ENCODE results near the gene PRLHR.

PRLHR gene

DNA sequence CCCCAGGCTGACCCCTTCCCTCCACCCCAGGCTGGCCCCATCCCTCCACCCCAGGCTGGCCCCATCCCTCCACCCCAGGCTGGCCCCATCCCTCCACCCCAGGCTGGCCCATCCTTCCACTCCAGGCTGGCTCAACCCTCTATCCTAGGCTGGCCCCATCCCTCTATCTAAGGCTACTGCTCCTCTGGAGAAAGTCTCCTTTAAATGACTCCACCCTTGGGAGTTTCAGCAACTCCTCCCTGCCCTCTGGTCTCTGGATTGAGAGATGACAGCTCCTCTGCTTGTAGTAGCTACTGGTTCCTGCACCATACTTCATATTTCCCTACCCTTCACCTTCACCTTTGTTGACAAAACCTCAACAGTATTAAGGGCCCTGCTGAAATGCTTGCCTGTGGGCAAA, 8.5 kb downstream of the PRLHR start:
- no peak for DNase-seq

GRCh38 chr10:118585794-118586193, 9.7 kb downstream of the PRLHR start:
- DNase-seq, result no peak

DNA sequence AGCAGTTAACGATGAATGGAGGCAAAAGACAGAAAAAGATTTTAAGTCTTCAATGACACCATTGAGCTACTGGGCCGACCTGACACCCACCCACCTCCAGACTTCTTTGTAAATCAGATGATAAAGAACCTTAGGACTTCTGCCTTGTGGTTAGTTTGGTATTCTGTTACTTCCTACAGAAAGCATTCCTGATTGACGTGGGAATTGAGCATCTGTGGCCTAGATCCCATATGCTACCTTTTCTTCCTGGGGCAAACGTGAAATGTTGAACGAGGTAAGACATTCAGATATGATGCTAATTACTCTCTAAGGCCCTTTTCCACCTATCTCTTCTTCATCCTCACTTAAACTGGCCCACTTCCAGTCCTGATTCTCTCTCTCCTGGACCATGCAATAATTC, 10.2 kb downstream of the PRLHR start:
- no peak for DNase-seq

- DNase-seq, result no peak
Measured at GRCh38 chr10:118584181-118584954, 11.1 kb downstream of the PRLHR start.

DNA sequence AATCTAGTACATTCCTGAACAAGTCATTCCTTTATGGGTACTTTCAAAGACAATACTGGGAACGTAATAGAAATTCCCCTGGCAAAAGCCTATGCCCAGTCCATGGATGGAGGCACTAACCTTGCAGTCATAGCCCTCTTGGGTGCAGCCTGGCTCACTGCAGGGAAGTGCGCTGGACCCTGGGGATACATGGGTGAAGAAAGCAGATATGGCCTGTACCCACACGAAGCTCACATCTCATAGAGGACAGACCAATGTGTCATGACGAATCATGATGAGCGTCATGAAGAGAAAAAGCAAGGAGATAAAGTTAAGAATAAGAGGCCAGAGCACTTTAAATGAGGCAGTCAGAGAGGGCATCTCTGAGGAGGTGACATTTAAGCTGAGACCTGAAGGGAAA, 11.8 kb downstream of the PRLHR start:
- DNase-seq, result no peak

GRCh38 chr10:118582511-118582910, 12.9 kb downstream of the PRLHR start:
- no peak for DNase-seq

- DNase-seq, result no peak
Measured at GRCh38 chr10:118581340-118581739, 14.1 kb downstream of the PRLHR start.

DNA sequence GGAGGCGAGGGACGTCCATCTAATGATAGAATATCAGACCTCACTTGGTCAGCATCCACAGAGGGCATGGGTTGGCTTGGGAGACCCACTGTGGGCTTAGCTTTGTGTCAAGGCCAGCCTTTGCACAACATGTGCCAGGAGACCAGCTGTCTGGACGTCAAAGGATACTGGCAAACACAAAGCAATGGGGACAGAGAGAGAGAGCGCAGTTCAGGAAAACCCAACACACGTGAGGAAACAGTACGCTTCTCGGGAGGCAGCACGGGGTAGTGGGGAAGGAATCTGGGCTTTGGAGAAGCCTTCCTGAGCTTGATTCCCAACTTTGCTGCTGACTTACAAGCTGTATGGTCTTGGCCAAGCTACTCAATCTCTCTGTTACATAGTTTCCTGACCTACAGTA, 14.7 kb downstream of the PRLHR start:
- no peak for DNase-seq

DNA sequence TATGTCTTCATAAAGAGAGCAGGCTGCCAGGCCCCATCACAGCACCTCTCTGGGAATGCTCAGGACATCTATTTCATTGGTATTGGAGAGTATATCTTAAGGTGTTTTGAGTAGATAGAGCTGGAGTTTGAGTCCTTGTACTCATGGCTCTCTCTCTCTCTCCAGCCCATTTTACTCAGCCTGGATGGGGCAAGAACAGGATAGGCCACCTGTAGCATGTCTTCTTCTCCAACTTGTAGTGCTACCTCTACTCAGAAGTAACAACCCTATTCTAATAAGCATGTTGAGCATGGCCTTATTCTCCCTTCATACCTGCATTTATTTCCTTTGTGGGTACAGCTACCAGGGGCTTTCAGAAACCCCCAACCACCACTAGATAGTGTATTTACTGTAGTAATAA, 21.9 kb downstream of the PRLHR start:
- no peak for DNase-seq

GRCh38 chr10:118572256-118573041, 23.0 kb downstream of the PRLHR start:
- no peak for DNase-seq

- no peak for DNase-seq
Measured at GRCh38 chr10:118571123-118571522, 24.3 kb downstream of the PRLHR start.

- no peak for DNase-seq
Measured at GRCh38 chr10:118570591-118570990, 24.9 kb downstream of the PRLHR start.

DNA sequence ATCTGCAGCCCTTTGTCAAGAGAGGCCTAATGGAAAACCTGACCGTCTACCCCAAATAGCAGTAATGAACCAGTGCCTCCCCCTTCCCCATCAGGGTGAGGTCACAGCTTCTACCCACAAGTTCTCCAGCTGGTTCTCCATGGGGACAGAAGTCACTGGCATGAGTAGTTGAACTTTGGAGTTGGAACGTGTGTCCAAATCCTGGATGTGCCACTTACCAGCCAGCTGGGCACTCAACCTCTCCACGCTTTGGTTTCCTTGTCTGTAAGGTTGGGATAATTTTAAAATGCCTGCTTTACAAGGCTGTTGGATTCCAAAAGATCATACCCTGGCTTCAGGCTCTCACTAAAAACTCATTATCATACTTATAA, 25.6 kb downstream of the PRLHR start:
- DNase-seq, result no peak

GRCh38 chr10:118569241-118569881, 26.1 kb downstream of the PRLHR start:
- no peak for DNase-seq

GRCh38 chr10:118568327-118568848, 27.1 kb downstream of the PRLHR start:
- peak; percentile 54 for DNase-seq

DNA sequence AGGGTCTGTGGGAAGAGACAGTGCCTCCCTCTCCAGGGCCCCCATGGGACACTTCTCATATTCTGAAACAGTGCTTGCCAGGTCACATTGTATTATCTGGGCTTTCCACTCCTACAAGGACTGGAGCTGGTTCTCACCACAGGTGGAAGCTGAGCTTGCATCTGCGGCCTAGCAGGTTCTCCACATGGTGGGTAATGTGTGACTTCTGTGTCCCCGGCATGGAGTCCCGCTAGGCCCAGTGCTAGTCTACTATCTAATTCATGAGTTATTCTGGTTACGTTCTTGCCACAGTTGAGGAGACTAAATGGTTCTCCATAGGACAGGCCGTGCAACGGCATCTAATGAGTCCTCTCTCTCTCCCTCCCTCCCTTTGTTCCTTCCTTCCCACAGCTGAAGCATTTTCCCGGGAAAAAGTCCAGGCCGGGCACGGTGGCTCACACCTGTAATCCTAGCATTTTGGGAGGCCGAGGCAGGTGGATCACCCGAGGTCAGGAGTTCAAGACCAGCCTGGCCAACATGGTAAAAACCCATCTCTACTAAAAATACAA, 27.7 kb downstream of the PRLHR start:
- no peak for DNase-seq

- DNase-seq, result no peak
Measured at GRCh38 chr10:118566911-118567310, 28.5 kb downstream of the PRLHR start.

DNA sequence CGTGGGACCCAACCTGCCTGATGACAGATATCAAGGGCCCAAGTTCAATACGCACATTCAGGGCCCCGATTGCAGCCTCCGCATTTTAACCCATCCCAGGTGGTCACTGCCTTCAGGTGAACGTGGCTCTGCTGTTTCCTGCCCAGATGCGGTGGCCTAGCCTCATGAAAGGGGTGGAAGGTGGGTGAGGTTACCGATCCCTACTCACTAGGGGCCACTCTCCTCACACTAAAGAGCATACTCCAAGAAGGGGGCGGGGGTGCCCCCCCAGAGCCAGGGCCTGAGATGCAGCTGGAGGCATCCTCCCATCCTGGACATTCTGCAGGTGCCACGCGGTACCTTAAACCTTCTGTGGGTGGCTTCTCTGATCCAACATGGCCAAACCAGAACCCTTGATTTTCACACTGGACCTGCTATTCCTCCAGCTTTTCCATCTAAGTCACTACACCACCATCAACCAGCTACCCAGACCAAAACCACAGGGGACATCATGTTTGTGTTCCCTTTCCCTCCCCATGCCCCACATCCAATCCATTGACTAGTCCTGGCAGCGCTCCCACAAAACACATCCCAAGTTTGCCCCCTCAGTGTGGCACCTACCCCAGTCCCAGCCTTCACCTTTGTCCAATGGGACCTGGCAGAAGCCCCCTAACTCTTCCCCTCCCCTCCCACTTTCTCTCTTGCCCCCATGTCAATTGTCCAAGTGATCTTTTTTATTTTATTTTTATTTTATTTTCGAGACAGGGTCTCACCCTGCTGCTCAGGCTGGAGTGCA, 30.0 kb downstream of the PRLHR start:
- no peak for DNase-seq

GRCh38 chr10:118564652-118565051, 30.8 kb downstream of the PRLHR start:
- no peak for DNase-seq

DNA sequence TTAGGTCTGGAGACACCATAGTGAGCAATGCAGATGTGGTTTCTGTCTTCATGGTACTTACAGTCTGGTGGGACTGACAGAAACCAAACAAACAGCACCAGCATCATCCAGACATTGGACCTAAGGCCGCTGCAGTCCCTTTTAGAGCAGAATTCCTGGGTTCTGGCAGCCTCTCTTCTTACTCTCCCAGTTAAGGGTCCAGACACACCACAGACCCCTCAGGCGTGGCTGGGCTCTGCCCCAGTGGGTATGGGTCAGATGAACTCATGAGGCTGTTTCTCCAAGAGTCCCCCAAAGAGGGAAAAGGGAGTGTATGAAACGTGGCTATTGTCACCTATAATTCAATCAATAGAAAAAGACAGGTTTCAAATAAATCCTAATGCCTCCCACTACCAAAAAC, 31.3 kb downstream of the PRLHR start:
- no peak for DNase-seq

DNA sequence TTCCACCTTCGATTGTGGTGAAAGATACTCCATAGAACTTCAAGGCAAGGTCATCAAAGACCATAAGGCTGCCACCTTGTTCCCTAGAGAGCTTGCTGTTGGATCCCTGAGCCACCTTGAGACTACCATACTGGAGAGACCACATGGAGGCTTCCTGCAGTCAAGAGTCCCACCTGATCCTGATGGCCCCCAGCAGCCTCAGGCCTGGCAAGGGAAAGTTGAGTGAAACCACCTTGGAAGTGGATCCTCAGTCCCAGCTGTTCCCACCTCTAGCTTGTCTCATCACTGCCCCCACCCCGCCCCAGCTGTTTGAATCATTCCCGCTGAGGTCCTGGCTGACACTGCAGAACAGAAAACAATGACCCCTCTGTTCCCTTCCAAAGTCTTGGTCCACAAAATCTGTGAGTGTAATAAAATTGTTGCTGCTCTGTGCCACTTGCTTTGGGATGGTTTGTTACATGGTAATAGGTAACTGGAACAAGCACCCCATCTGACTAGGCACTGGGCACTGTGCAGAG, 32.0 kb downstream of the PRLHR start:
- DNase-seq, result no peak

DNA sequence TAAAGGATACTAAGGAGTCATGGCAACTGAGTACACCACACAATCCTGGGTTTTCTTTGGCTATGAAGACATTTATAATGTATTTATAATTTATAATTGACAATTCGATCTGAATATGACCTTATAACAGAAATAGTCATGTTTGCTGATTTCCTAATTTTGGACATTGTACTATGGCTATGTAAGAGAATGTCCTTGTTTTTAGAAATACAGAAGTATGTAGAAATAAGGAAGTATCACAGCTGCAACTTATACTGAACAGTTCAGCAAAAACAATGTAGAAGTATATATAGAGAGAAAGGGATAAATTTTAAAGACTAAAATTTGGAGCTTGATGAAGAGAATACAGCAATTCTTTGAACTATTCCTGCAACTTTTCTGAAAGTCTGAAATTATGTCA, 32.6 kb downstream of the PRLHR start:
- no peak for DNase-seq
